ENCODE measurements around the gene SLC43A3. TPM values are rescaled to one million over a fixed set of nuclear protein-coding genes. Genes with fewer than 3 reads are reported as not detected.
"Not testable (repeated sequence)": the region's sequence is repeated elsewhere in the genome, so short reads cannot be mapped to it uniquely, and the experiment has no call there.

Gene SLC43A3
- total RNA-seq, 1 experiment from 2014 or later = not detected

DNA sequence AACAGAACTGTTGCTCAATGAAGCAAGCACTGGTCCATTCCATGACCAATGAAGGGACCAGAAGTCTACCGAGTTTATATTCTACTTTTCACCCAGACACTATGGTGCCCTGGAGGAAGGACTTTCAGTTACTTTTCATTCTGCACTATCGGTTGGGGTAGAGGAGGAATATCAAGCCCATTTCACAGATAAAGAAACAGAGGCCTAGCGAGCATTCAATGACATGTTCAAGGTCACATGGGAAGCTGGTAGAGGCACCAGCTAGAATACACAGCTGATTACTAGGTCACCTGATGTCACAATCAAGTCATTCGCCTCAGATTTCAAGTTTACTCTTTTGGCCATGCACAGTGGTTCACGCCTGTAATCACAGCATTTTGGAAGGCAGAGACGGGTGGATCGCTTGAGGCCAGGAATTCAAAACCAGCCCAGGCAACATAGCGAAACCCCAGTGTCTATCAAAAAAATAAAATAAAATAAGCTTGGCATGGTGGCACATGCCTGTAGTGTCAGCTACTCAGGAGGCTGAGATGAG is 18.9 kb downstream of the SLC43A3 start:
- no peak for DNase-seq (ENCODE audit: extremely low read depth, low read depth)

GRCh38 chr11:57407010-57407920 is 19.7 kb downstream of the SLC43A3 start:
- no peak for DNase-seq (ENCODE audit: extremely low read depth, low read depth)

DNA sequence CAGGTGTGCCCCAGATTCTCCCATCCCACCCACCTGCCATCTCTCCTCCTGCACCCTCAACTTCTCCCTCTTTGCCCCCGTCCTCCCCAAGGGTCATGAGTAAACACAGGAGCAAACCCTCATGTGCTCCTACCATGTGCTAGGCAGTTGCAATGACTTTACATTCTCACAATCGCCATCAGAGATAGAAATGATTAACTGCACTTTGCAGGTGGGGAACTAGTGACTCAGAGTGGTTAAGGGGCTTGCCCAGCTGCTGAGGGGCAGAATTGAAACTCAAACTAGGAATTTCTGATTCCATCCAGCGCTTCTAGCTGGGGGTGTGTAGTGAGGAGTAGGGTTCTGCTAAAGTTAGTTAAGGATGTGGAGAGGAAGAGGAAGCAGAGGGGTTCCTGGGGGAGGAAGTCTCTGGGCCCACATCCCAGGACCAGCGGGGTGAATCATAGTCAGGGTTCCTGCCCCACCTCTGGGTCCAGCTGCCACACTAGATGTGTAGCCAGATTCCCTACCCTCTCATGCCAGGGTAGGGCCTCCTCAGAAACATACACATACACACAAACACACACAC is 20.5 kb downstream of the SLC43A3 start:
- no peak for DNase-seq (ENCODE audit: extremely low read depth, low read depth)

GRCh38 chr11:57405271-57405860 is 21.6 kb downstream of the SLC43A3 start:
- no peak for DNase-seq (ENCODE audit: extremely low read depth, low read depth)

GRCh38 chr11:57403802-57404147 is 23.1 kb downstream of the SLC43A3 start:
- DNase-seq (ENCODE audit: extremely low read depth, low read depth) = no peak

GRCh38 chr11:57403003-57403801 is 23.7 kb downstream of the SLC43A3 start:
- not testable (repeated sequence) for DNase-seq (ENCODE audit: extremely low read depth, low read depth)

- DNase-seq (ENCODE audit: extremely low read depth, low read depth) = no peak
Measured at GRCh38 chr11:57402188-57403002, 24.5 kb downstream of the SLC43A3 start.

GRCh38 chr11:57399972-57400578 is 26.8 kb downstream of the SLC43A3 start:
- no peak for DNase-seq (ENCODE audit: extremely low read depth, low read depth)

- no peak for DNase-seq (ENCODE audit: extremely low read depth, low read depth)
Measured at GRCh38 chr11:57399221-57399620, 27.7 kb downstream of the SLC43A3 start.

DNA sequence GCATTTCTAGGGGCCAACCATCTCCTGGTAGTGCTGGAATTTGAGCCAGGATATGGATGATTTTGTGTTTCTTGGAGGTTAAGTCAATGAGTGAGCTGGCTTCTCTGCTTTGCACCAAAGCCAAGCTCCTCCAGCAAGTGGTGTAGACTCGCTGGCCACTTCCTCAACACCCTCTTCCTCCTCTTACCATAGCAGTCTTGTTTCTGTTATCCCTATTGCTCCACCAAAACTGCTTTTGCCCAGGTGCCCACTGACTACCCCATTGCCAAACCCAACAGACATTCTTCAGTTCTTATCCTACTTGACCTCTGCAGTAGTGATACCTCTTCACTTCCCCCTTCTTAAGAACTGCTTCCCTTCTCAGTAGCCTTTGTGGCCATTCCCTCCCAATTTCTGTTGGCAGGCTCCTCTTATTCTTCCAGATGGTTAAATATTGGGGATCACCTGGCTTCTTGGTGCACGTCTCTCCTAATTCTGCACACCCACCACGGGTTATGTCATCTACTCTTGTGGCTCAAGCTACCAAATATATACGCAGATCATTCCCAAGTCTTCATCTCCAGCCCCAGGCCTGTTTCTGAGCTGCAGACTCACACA is 29.4 kb downstream of the SLC43A3 start:
- DNase-seq (ENCODE audit: extremely low read depth, low read depth) = no peak

GRCh38 chr11:57396744-57397143 is 30.2 kb downstream of the SLC43A3 start:
- DNase-seq (ENCODE audit: extremely low read depth, low read depth) = no peak

DNA sequence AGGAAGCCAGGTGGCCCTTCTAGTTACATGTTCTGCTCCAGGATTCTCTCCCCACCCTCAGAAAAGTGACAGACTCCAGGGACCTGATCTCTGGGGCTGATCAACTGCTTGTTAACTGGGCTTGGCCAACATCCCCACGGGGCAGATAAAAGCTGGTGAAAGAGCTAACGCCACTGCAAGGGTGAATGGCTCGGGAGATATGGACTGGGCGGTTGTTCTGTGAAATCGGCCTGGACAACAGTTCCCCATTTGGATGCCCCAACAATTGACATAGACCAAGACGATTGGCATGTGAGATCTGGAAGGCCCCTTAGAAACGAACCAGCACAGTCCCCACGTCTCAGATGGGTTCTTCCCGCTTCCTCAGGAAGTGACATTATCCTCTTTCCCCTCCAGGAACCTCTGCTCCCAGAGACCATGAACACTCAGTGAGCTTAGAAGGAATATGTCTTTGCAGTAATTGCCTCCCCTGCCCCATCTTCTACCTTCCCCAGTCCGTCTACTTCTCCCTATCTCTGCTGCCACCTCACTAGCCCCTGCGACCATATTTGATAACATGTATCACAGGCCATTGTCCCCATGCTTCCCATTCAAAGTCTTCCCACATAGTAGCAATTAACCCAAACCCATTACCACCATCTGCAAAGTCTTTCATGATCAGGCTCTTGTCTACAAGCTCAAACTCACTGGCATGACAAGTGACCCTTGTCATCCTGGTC is 30.9 kb downstream of the SLC43A3 start:
- DNase-seq (ENCODE audit: extremely low read depth, low read depth) = no peak

- DNase-seq (ENCODE audit: extremely low read depth, low read depth) = no peak
Measured at GRCh38 chr11:57394203-57394965, 32.5 kb downstream of the SLC43A3 start.

- DNase-seq (ENCODE audit: extremely low read depth, low read depth) = no peak
Measured at GRCh38 chr11:57392763-57393105, 34.2 kb downstream of the SLC43A3 start.

DNA sequence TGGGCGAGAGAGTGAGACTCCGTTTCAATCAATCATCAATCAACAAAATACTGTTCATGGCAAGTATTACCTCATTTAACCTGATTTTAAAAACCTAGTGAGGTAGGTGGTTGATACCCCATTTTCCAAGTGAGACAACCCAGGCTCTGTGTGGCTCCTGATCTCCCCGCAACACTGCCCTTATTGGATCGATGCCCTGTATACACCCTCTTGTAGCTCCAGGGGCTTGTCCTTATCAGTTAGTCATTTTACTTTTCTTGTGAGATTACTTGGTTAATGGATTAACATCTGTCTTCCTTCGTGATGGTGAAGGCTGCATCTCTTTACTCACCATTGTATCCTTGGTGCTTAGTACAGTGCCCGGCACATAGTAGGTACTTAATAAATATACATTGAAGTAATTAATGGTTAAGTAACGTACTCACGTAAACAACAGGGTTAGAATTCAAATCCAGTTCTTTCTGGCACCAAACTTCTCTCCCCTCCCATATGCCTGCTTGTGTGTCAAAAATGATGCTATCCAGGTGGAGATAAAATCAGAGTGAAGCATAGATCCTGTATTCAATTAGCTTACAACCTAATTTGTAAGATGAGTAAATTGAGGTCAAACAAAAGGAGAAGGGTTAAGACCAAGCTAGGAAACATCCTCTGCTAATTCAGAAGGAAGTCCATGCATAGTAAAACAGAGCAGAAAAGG is 34.7 kb downstream of the SLC43A3 start:
- DNase-seq (ENCODE audit: extremely low read depth, low read depth) = no peak

- DNase-seq (ENCODE audit: extremely low read depth, low read depth) = no peak
Measured at GRCh38 chr11:57391539-57391938, 35.4 kb downstream of the SLC43A3 start.

GRCh38 chr11:57391111-57391510 is 35.8 kb downstream of the SLC43A3 start:
- DNase-seq (ENCODE audit: extremely low read depth, low read depth) = no peak

Measured in NCI-H460 (cell line).